Esophagus squamous epithelium (tissue), 4 donors: ENCODE results near the gene FHOD3.

Experiments used
- POLR2A ChIP-seq, 4 donors: fragments of 450-650 bp; IDR thresholded peaks; one replicate each; pipeline ENCODE4 v1.6.1; 2017; ENCODE audit warnings: antibody characterized with exemption in 4 of 4, mild to moderate bottlenecking in 4 of 4, moderate library complexity in 3 of 4
- TF ChIP-seq, protein P1 (sequence below), 6 experiments: fragments of 450-650 bp in 4 of 6; fragments of 200-600 bp in 2 of 6; sonication (generic) in 2 of 6; IDR thresholded peaks; one replicate each; pipeline ENCODE4 v1.5.1; 2016 to 2019; ENCODE audit warnings: antibody characterized with exemption in 6 of 6, mild to moderate bottlenecking in 4 of 6, moderate library complexity in 4 of 6

DNA sequence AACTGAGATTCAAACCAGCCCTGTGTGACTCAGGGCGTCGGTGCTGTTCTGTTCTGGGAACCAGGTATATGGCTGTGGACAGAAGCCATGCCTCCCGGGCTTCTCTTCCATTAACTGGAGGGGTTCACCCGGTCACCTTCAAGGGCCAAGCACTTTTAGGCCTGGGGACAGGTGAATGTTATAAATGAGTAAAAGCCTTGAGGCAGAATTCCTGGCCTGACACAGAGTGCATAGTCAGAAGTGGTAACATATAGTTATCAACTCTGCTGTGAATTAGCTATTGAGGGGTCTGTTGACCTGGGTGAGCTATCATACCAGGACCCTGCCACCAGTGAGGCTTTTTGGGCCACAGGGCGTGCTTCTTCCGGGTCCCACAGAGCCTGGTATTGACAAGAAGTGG lies 2.7 kb downstream of the FHOD3 start:
- TF ChIP-seq, protein P1, sequence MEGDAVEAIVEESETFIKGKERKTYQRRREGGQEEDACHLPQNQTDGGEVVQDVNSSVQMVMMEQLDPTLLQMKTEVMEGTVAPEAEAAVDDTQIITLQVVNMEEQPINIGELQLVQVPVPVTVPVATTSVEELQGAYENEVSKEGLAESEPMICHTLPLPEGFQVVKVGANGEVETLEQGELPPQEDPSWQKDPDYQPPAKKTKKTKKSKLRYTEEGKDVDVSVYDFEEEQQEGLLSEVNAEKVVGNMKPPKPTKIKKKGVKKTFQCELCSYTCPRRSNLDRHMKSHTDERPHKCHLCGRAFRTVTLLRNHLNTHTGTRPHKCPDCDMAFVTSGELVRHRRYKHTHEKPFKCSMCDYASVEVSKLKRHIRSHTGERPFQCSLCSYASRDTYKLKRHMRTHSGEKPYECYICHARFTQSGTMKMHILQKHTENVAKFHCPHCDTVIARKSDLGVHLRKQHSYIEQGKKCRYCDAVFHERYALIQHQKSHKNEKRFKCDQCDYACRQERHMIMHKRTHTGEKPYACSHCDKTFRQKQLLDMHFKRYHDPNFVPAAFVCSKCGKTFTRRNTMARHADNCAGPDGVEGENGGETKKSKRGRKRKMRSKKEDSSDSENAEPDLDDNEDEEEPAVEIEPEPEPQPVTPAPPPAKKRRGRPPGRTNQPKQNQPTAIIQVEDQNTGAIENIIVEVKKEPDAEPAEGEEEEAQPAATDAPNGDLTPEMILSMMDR (IDR thresholded peaks at IDR 0.05): no peak
- TF ChIP-seq POLR2A (IDR thresholded peaks at IDR 0.05): no peak
